ENCODE data around the gene DCP1A. TPM values are rescaled to one million over a fixed set of nuclear protein-coding genes. Genes with fewer than 3 reads are reported as not detected.

DCP1A gene
- total and polyA plus RNA-seq, 2 of the 13 experiments (the other 11 are each of a cell fraction or from before 2014, with no cell fraction given), result 14.2 to 41.2 TPM

- peak; percentile 73 for TF ChIP-seq ARID4A (CRISPR knock-in tag; IDR thresholded peaks at IDR 0.05; ENCODE audit: borderline replicate concordance)
- TF ChIP-seq MAZ (IDR thresholded peaks at IDR 0.05; ENCODE audit: borderline replicate concordance, low read depth, low read length), result peak; percentile 18; the same call in 1 of the 2 replicates
- peak; percentile 92 for TF ChIP-seq MAZ (CRISPR knock-in tag; IDR thresholded peaks at IDR 0.05; ENCODE audit: low read depth)
- TF ChIP-seq ADNP (CRISPR knock-in tag; IDR thresholded peaks at IDR 0.05), result peak; percentile 98
- TF ChIP-seq HOXA5 (CRISPR knock-in tag; IDR thresholded peaks at IDR 0.05), result no peak
- TF ChIP-seq ZNF432 (CRISPR knock-in tag; IDR thresholded peaks at IDR 0.05; ENCODE audit: borderline replicate concordance), result no peak
- peak; percentile 85; the same call in 1 of the 2 replicates for TF ChIP-seq SRY (CRISPR knock-in tag; IDR thresholded peaks at IDR 0.05)
- no peak for TF ChIP-seq PAXIP1 (CRISPR knock-in tag; conservative IDR thresholded peaks at IDR 0.05)
- TF ChIP-seq ZNF580 (CRISPR knock-in tag; IDR thresholded peaks at IDR 0.05; ENCODE audit: borderline replicate concordance, low read depth), result peak; percentile 55
- TF ChIP-seq ZBED4 (CRISPR knock-in tag; IDR thresholded peaks at IDR 0.05; ENCODE audit: borderline replicate concordance), result peak; percentile 27; the same call in 1 of the 2 replicates
- TF ChIP-seq ZNF788 (CRISPR knock-in tag; IDR thresholded peaks at IDR 0.05; ENCODE audit: borderline replicate concordance), result peak; percentile 26; the same call in 1 of the 2 replicates
- TF ChIP-seq BCL3 (CRISPR knock-in tag; IDR thresholded peaks at IDR 0.05), result peak; percentile 43; the same call in 1 of the 2 replicates
- TF ChIP-seq ZZZ3 (CRISPR knock-in tag; IDR thresholded peaks at IDR 0.05; ENCODE audit: borderline replicate concordance), result no peak
These were observed 91.3 kb downstream of the DCP1A start, which contains the start of gene TKT (continued) for GRCh38 chr3:53255775-53256703.
